ENCODE data around the gene AMZ1. TPM values are rescaled to one million over a fixed set of nuclear protein-coding genes. Genes with fewer than 3 reads are reported as not detected.

AMZ1 gene
- total and polyA plus RNA-seq, 9 donors, result 0.15 to 2.6 (median 0.65) TPM; not detected in 1

DNA sequence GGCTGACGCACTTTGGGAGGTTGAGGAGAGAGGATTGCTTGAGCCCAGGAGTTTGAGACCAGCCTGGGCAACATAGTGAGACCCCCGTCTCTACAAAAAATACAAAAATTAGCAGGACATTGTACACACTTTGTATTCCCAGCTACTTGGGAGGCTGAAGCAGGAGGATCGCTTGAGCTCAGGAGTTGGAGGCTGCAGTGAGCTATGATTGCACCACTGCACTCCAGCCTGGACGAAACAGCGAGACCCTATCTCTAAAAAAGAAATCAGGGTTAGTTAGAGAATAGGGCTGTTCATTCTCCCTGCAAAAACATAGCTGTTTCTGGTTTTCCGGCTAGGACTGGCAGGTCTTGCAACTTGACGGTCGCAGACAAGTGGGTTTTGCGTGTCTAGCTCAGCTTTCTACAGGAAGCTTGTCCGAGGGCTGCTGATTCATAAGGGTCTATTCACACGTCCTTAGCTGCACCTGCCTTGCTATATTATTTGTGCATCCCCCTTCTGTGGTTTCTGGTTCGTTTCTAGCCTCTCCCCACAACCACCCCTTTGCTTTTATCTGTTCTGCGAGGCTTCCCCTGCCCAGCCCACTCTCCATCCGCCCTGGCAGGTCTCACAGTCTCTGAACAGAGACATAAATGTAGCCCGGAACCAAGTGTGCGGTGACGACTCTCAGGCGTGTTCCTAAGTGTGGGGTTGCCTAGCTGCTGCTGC lies 10.7 kb downstream of the AMZ1 start:
- intact Hi-C loops (cut with DNase I), result no loop called here
- no peak overlapping the region for H3K4me3 ChIP-seq
- H3K27ac ChIP-seq, result no peak overlapping the region
- no peaks in the 10 kb centered on the region for H3K9me3 ChIP-seq
- TF ChIP-seq EP300 (IDR thresholded peaks at IDR 0.05) (no peak), POLR2A (IDR thresholded peaks at IDR 0.05) (no peak), CTCF (IDR thresholded peaks at IDR 0.05) (no peak)
- no peaks in the 10 kb centered on the region for H3K4me1 ChIP-seq (ENCODE audit: insufficient read depth)
- WGBS, 3 donors, result 54 to 68% (median 56%) methylated on average over 18 of the region's 18 CpGs
- no peaks in the 10 kb centered on the region for H3K36me3 ChIP-seq
- H3K27me3 ChIP-seq, result no peaks in the 10 kb centered on the region
- no peak for DNase-seq

GRCh38 chr7:2699289-2699620 lies 11.3 kb downstream of the AMZ1 start:
- no peaks in the 10 kb centered on the region for H3K27me3 ChIP-seq
- H3K27ac ChIP-seq, result no peak overlapping the region
- H3K4me3 ChIP-seq, result no peak overlapping the region
- no peak for DNase-seq
- WGBS, 3 donors, result 66 to 73% (median 67%) methylated on average over 15 of the region's 15 CpGs
- TF ChIP-seq POLR2A (IDR thresholded peaks at IDR 0.05), result no peak
- no peak for TF ChIP-seq EP300 (IDR thresholded peaks at IDR 0.05)
- TF ChIP-seq CTCF (IDR thresholded peaks at IDR 0.05), result no peak
- H3K36me3 ChIP-seq, result no peaks in the 10 kb centered on the region
- H3K4me1 ChIP-seq (ENCODE audit: insufficient read depth), result no peaks in the 10 kb centered on the region
- H3K9me3 ChIP-seq, result no peaks in the 10 kb centered on the region
- intact Hi-C loops (cut with DNase I), result no loop called here

GRCh38 chr7:2700141-2700850 lies 12.3 kb downstream of the AMZ1 start:
- DNase-seq, result no peak
- H3K4me1 ChIP-seq (ENCODE audit: insufficient read depth), result no peaks in the 10 kb centered on the region
- no peaks in the 10 kb centered on the region for H3K9me3 ChIP-seq
- H3K4me3 ChIP-seq, result no peak overlapping the region
- TF ChIP-seq CTCF (IDR thresholded peaks at IDR 0.05), result no peak
- TF ChIP-seq POLR2A (IDR thresholded peaks at IDR 0.05), result no peak
- no peak for TF ChIP-seq EP300 (IDR thresholded peaks at IDR 0.05)
- H3K27me3 ChIP-seq, result no peaks in the 10 kb centered on the region
- intact Hi-C loops (cut with DNase I), result no loop called here
- WGBS, 3 donors, result 82 to 86% (median 85%) methylated on average over 37 to 40 of the region's 40 CpGs
- H3K36me3 ChIP-seq, result no peaks in the 10 kb centered on the region
- H3K27ac ChIP-seq, result no peak overlapping the region

GRCh38 chr7:2701424-2701823 lies 13.4 kb downstream of the AMZ1 start:
- DNase-seq, result no peak
- intact Hi-C loops (cut with DNase I), result no loop called here
- Histone ChIP-seq H3K4me1 (ENCODE audit: insufficient read depth) (no peaks in the 10 kb centered on the region), H3K9me3 (no peaks in the 10 kb centered on the region), H3K27me3 (no peaks in the 10 kb centered on the region), H3K27ac (no peak overlapping the region), H3K4me3 (no peak overlapping the region), H3K36me3 (no peaks in the 10 kb centered on the region)
- TF ChIP-seq EP300 (IDR thresholded peaks at IDR 0.05), result no peak
- no peak for TF ChIP-seq CTCF (IDR thresholded peaks at IDR 0.05)
- no peak for TF ChIP-seq POLR2A (IDR thresholded peaks at IDR 0.05)
- WGBS, 3 donors, result 72 to 88% (median 83%) methylated on average over 17 of the region's 17 CpGs

All from ovary (tissue), 9 donors.